GM12878 (cell line): ENCODE measurements around the gene TRPM8. TPM values are rescaled to one million over a fixed set of nuclear protein-coding genes. Genes with fewer than 3 reads are reported as not detected.

Source experiments
- ATAC-seq: fragments of 200-7000 bp; cut with Tn5 transposase; 3 replicates; pipeline ENCODE4 v1.9.1; 2020; ENCODE audit warnings: mild to moderate bottlenecking, moderate library complexity
- BruUV-seq: library from RNA; stranded (reverse); fragments of 400-500 nt; replicated peaks from 2 replicates; lab custom pipeline; 2021; lab: Mats Ljungman, UMichigan
- CTCF ChIA-PET: fragments of 300-600 bp; sonication (Branson Sonifier 250); formaldehyde crosslinking; extraction: SDS; loops from one replicate; lab custom pipeline; 2021; ENCODE audit warnings: inconsistent platforms; lab: Yijun Ruan, JAX
- POLR2A ChIA-PET: fragments of 350-600 bp; formaldehyde crosslinking; extraction: SDS; loops from one replicate; lab custom pipeline; 2021; ENCODE audit warnings: inconsistent platforms; lab: Charles Lee
- RAD21 ChIA-PET: fragments of 300-600 bp; sonication (Branson Sonifier 250); formaldehyde crosslinking; loops from one replicate; lab custom pipeline; 2023; ENCODE audit warnings: antibody characterized with exemption; ENCODE audit not compliant: unreplicated experiment; lab: Charles Lee
- SMC1A ChIA-PET: fragments of 300-600 bp; sonication (Branson Sonifier 250); formaldehyde crosslinking; loops from one replicate; lab custom pipeline; 2023; ENCODE audit not compliant: unreplicated experiment, uncharacterized antibody; lab: Charles Lee
- DNase-seq: peaks from one replicate; pipeline ENCODE4 v3.0.0-alpha.2; 2011; ENCODE audit warnings: low read depth, low spot score
- FAIRE-seq: peaks from 3 replicates; lab custom pipeline; 2011; peaks lifted over from hg19 to GRCh38; lab: Jason Lieb, UNC
- H2AFZ ChIP-seq: 2 replicates; pipeline ENCODE4 v1.6.0; 2011; ENCODE audit warnings: low read depth, low read length, control low read depth; ENCODE audit not compliant: control insufficient read depth
- H3K27ac ChIP-seq: 2 replicates; pipeline ENCODE4 v1.5.1; 2011; ENCODE audit warnings: control low read depth; ENCODE audit not compliant: control insufficient read depth, insufficient read depth
- H3K27me3 ChIP-seq, 2 experiments: replicated peaks in 1 of 2; 2 replicates each; pipeline versions ENCODE4 v1.6.0 to v1.6.1; 2011; ENCODE audit warnings: low read length in 1 of 2; ENCODE audit not compliant: control insufficient read depth in 2 of 2, insufficient read depth in 2 of 2
- H3K36me3 ChIP-seq, 2 experiments: 2 replicates each; pipeline ENCODE4 v1.5.1; 2011; ENCODE audit warnings: low read length in 1 of 2; ENCODE audit not compliant: control insufficient read depth in 2 of 2, insufficient read depth in 2 of 2
- H3K4me1 ChIP-seq: 2 replicates; pipeline ENCODE4 v1.6.1; 2011; ENCODE audit warnings: mild to moderate bottlenecking, low read length, moderate library complexity, mixed read lengths; ENCODE audit not compliant: control insufficient read depth, insufficient read depth
- H3K4me2 ChIP-seq: 2 replicates; pipeline ENCODE4 v1.6.0; 2011; ENCODE audit warnings: control low read depth; ENCODE audit not compliant: control insufficient read depth, insufficient read depth
- H3K4me3 ChIP-seq: fragments of 200-600 bp; sonication (generic); 2 replicates; pipeline ENCODE4 v1.5.1; 2016
- H3K79me2 ChIP-seq: 2 replicates; pipeline ENCODE4 v1.6.0; 2011; ENCODE audit warnings: low read length; ENCODE audit not compliant: control insufficient read depth, insufficient read depth
- H3K9ac ChIP-seq: 2 replicates; pipeline ENCODE4 v1.8.0; 2011; ENCODE audit warnings: low read length, control low read depth, mixed read lengths; ENCODE audit not compliant: control insufficient read depth, insufficient read depth
- H3K9me3 ChIP-seq: replicated peaks from 3 replicates; pipeline ENCODE4 v1.5.1; 2011; ENCODE audit warnings: mild to moderate bottlenecking, low read length; ENCODE audit not compliant: control insufficient read depth, insufficient read depth
- H4K20me1 ChIP-seq: 2 replicates; pipeline ENCODE4 v1.6.0; 2011; ENCODE audit not compliant: control insufficient read depth, insufficient read depth
- ASH2L ChIP-seq: fragments of 300-600, 200-600 bp; sonication (generic); IDR thresholded peaks from 2 replicates; pipeline ENCODE4 v1.6.1; 2017; ENCODE audit warnings: low read depth, mild to moderate bottlenecking, borderline replicate concordance
- EED ChIP-seq: sonication (generic); IDR thresholded peaks from 2 replicates; pipeline ENCODE4 v1.6.1; 2016; ENCODE audit warnings: antibody characterized with exemption, low read depth
- ETV6 ChIP-seq, 2 experiments: fragments of 450-650 bp in 1 of 2; IDR thresholded peaks in 1 of 2; conservative IDR thresholded peaks in 1 of 2; 2 replicates each; pipeline ENCODE4 v1.6.1; 2014; ENCODE audit warnings: antibody characterized with exemption in 1 of 2, borderline replicate concordance in 1 of 2, low read depth in 1 of 2, mild to moderate bottlenecking in 1 of 2, moderate library complexity in 1 of 2
- HDGF ChIP-seq: fragments of 450-650 bp; IDR thresholded peaks from 2 replicates; pipeline ENCODE4 v1.6.1; 2016; ENCODE audit warnings: antibody characterized with exemption
- IRF4 ChIP-seq: IDR thresholded peaks from 2 replicates; pipeline ENCODE4 v1.6.1; 2011; ENCODE audit warnings: low read depth, low read length
- MTA2 ChIP-seq: fragments of 450-650 bp; IDR thresholded peaks from 2 replicates; pipeline ENCODE4 v1.6.1; 2016; ENCODE audit warnings: low read depth, mild to moderate bottlenecking, moderate library complexity
- SMAD5 ChIP-seq: IDR thresholded peaks from 2 replicates; pipeline ENCODE4 v1.6.1; 2016; ENCODE audit warnings: antibody characterized with exemption, low read depth
- SREBF1 ChIP-seq: IDR thresholded peaks from 2 replicates; pipeline ENCODE4 v1.6.1; 2012; ENCODE audit warnings: mild to moderate bottlenecking, low read length
- TARDBP ChIP-seq: IDR thresholded peaks from 2 replicates; pipeline ENCODE4 v1.6.1; 2016; ENCODE audit warnings: borderline replicate concordance
- TBL1XR1 ChIP-seq: IDR thresholded peaks from 2 replicates; pipeline ENCODE4 v1.6.1; 2012; ENCODE audit warnings: low read depth, low read length, improper control_type of control experiment
- ZNF24 ChIP-seq: fragments of 450-650 bp; IDR thresholded peaks from 2 replicates; pipeline ENCODE4 v1.6.1; 2017; ENCODE audit warnings: antibody characterized with exemption, mild to moderate bottlenecking
- WGBS: methylation state at CpG from one replicate; pipeline ENCODE4 v1.1.6; 2016; ENCODE audit warnings: low lambda C conversion rate; ENCODE audit not compliant: insufficient replicate concordance, insufficient coverage; ENCODE audit errors: missing lambda C conversion rate; 5-methylcytosine and 5-hydroxymethylcytosine counted together
- in situ Hi-C: fragments of 300-500 bp; cut with MboI; formaldehyde crosslinking; loops from 9 replicates; pipeline ENCODE4 v1.14.3; 2018; ENCODE audit warnings: mixed read lengths
- intact Hi-C: fragments of 100-400 bp; cut with micrococcal nuclease; formaldehyde crosslinking; loops from one replicate; pipeline ENCODE4 v1.14.2; 2022; ENCODE audit not compliant: unreplicated experiment
- polyA plus RNA-seq, 11 experiments: library from polyadenylated mRNA; depleted of rRNA in 4 of 11; unstranded in 6 of 11; stranded (reverse) in 5 of 11; fragments of >200 nt; fragmentation: Nextera tagmentation in 4 of 11; fragmentation: Illumina TruSeq in 1 of 11; extraction: Ambion mirVana in 4 of 11; extraction: Trizol in 1 of 11; gene quantifications; 1 replicate in 1 of 11; 2 replicates in 10 of 11; pipeline versions ENCODE4 v1.2.1 to v1.2.3, GENCODE V29; 2011 to 2016; ENCODE audit warnings: inconsistent platforms in 2 of 11, missing spikeins in 2 of 11, low read depth in 1 of 11
- total RNA-seq, 4 experiments: library from RNA; depleted of rRNA in 3 of 4; stranded (reverse); fragments of >200 nt in 3 of 4; fragmentation: Illumina TruSeq in 1 of 4; extraction: Trizol in 1 of 4; gene quantifications; 2 replicates each; pipeline versions ENCODE4 v1.2.1 to v1.2.3, GENCODE V29; 2013 to 2021
- TF ChIP-seq, protein P1 (sequence below): fragments of 450-650 bp; IDR thresholded peaks from 2 replicates; pipeline ENCODE4 v1.6.1; 2017; ENCODE audit warnings: mild to moderate bottlenecking, low read depth, inconsistent platforms; ENCODE audit not compliant: poor library complexity, severe bottlenecking
- TF ChIP-seq, protein P2 (sequence below): fragments of 450-650 bp; formaldehyde crosslinking; IDR thresholded peaks from 2 replicates; pipeline ENCODE4 v1.4.0; 2020; ENCODE audit warnings: mild to moderate bottlenecking, moderate library complexity
- TF ChIP-seq, protein P3 (sequence below): fragments of 450-650 bp; IDR thresholded peaks from 2 replicates; pipeline ENCODE4 v1.6.1; 2017; ENCODE audit warnings: mild to moderate bottlenecking, moderate library complexity

The TRPM8 gene
- total and polyA plus RNA-seq, 10 of the 15 experiments (the other 5 are each of a cell fraction or from before 2014, with no cell fraction given), result 3.9 TPM; not detected in 9

DNA sequence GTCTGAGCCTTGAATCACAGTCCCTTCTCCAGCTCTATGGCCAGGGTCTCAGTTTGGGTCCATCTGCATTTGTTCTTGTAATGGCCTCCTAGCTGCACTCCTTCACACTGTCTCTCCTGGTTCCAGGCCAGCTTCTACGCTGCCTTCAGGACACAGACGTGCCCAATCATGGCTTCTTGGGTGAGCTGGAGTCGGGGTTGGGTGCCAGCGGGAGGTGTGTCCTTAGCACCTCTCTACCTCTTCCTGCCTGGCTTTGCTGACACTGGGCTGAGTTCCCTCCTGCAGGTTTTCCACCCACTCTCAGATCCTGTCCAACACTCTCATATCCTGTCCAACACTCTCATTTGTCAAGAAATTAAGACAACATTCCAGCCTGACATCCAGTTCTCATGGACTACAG is 9.6 kb downstream of the TRPM8 start:
- BruUV-seq, result no TSS peak
- RAD21 ChIA-PET, result no interaction called here
- H3K4me2 ChIP-seq, result no peak overlapping the region
- H3K4me3 ChIP-seq, result no peak overlapping the region
- no peaks in the 10 kb centered on the region for H3K79me2 ChIP-seq
- CTCF ChIA-PET, result interaction anchor here (0.6 kb wide), 1 partner anchor 725 kb away, joined by 4 read pairs; no protein-coding TSS in a partner anchor
- TF ChIP-seq IRF4, result no peak
- TF ChIP-seq, protein P1, sequence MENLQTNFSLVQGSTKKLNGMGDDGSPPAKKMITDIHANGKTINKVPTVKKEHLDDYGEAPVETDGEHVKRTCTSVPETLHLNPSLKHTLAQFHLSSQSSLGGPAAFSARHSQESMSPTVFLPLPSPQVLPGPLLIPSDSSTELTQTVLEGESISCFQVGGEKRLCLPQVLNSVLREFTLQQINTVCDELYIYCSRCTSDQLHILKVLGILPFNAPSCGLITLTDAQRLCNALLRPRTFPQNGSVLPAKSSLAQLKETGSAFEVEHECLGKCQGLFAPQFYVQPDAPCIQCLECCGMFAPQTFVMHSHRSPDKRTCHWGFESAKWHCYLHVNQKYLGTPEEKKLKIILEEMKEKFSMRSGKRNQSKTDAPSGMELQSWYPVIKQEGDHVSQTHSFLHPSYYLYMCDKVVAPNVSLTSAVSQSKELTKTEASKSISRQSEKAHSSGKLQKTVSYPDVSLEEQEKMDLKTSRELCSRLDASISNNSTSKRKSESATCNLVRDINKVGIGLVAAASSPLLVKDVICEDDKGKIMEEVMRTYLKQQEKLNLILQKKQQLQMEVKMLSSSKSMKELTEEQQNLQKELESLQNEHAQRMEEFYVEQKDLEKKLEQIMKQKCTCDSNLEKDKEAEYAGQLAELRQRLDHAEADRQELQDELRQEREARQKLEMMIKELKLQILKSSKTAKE, result no peak
- no peak for TF ChIP-seq ETV6 (conservative IDR thresholded peaks at IDR 0.05 in 1 of 2, IDR thresholded peaks at IDR 0.05 in 1 of 2; ENCODE audit: borderline replicate concordance in 1 of 2, low read depth in 1 of 2)
- TF ChIP-seq, protein P2, sequence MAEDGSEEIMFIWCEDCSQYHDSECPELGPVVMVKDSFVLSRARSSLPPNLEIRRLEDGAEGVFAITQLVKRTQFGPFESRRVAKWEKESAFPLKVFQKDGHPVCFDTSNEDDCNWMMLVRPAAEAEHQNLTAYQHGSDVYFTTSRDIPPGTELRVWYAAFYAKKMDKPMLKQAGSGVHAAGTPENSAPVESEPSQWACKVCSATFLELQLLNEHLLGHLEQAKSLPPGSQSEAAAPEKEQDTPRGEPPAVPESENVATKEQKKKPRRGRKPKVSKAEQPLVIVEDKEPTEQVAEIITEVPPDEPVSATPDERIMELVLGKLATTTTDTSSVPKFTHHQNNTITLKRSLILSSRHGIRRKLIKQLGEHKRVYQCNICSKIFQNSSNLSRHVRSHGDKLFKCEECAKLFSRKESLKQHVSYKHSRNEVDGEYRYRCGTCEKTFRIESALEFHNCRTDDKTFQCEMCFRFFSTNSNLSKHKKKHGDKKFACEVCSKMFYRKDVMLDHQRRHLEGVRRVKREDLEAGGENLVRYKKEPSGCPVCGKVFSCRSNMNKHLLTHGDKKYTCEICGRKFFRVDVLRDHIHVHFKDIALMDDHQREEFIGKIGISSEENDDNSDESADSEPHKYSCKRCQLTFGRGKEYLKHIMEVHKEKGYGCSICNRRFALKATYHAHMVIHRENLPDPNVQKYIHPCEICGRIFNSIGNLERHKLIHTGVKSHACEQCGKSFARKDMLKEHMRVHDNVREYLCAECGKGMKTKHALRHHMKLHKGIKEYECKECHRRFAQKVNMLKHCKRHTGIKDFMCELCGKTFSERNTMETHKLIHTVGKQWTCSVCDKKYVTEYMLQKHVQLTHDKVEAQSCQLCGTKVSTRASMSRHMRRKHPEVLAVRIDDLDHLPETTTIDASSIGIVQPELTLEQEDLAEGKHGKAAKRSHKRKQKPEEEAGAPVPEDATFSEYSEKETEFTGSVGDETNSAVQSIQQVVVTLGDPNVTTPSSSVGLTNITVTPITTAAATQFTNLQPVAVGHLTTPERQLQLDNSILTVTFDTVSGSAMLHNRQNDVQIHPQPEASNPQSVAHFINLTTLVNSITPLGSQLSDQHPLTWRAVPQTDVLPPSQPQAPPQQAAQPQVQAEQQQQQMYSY (CRISPR knock-in tag), result no peak
- TF ChIP-seq TARDBP, result no peak
- no peak for TF ChIP-seq TBL1XR1
- TF ChIP-seq ZNF24, result no peak
- no peak for TF ChIP-seq SMAD5
- TF ChIP-seq ASH2L, result no peak
- TF ChIP-seq EED, result no peak
- no peak for TF ChIP-seq SREBF1
- no peak for TF ChIP-seq HDGF
- TF ChIP-seq, protein P3, sequence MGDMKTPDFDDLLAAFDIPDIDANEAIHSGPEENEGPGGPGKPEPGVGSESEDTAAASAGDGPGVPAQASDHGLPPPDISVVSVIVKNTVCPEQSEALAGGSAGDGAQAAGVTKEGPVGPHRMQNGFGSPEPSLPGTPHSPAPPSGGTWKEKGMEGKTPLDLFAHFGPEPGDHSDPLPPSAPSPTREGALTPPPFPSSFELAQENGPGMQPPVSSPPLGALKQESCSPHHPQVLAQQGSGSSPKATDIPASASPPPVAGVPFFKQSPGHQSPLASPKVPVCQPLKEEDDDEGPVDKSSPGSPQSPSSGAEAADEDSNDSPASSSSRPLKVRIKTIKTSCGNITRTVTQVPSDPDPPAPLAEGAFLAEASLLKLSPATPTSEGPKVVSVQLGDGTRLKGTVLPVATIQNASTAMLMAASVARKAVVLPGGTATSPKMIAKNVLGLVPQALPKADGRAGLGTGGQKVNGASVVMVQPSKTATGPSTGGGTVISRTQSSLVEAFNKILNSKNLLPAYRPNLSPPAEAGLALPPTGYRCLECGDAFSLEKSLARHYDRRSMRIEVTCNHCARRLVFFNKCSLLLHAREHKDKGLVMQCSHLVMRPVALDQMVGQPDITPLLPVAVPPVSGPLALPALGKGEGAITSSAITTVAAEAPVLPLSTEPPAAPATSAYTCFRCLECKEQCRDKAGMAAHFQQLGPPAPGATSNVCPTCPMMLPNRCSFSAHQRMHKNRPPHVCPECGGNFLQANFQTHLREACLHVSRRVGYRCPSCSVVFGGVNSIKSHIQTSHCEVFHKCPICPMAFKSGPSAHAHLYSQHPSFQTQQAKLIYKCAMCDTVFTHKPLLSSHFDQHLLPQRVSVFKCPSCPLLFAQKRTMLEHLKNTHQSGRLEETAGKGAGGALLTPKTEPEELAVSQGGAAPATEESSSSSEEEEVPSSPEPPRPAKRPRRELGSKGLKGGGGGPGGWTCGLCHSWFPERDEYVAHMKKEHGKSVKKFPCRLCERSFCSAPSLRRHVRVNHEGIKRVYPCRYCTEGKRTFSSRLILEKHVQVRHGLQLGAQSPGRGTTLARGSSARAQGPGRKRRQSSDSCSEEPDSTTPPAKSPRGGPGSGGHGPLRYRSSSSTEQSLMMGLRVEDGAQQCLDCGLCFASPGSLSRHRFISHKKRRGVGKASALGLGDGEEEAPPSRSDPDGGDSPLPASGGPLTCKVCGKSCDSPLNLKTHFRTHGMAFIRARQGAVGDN, result no peak
- no peak for TF ChIP-seq MTA2
- H4K20me1 ChIP-seq, result no peaks in the 10 kb centered on the region
- H3K9ac ChIP-seq, result no peak overlapping the region
- H3K4me1 ChIP-seq, result no peaks in the 10 kb centered on the region
- in situ Hi-C loops (no loop called here), intact Hi-C loops (no loop called here)
- no peak overlapping the region for H2AFZ ChIP-seq
- no peaks in the 10 kb centered on the region for H3K36me3 ChIP-seq
- SMC1A ChIA-PET, result no interaction called here
- H3K9me3 ChIP-seq, result no peaks in the 10 kb centered on the region
- POLR2A ChIA-PET, result interaction anchor here (0.6 kb wide), 1 partner anchor 85 kb away, joined by 4 read pairs; no protein-coding TSS in a partner anchor
- WGBS, result 26% methylated on average over 4 of the region's 4 CpGs
- no peak overlapping the region for H3K27ac ChIP-seq
- ATAC-seq (no peak), DNase-seq (no peak), FAIRE-seq (no peak)
- no peaks in the 10 kb centered on the region; a peak in 3 of 4 replicates for H3K27me3 ChIP-seq
